Peyer's patch (tissue), 4 donors: ENCODE results near the gene DOCK3. TPM values are rescaled to one million over a fixed set of nuclear protein-coding genes. Genes with fewer than 3 reads are reported as not detected.

Experiments used
- DNase-seq, 3 donors: peaks; one replicate each; pipeline ENCODE4 v3.0.0-alpha.2; 2017 to 2019
- H3K27ac ChIP-seq, 4 donors: fragments of 200-600 bp; sonication (generic); one replicate each; pipeline ENCODE4 v1.5.1; 2016 to 2019
- H3K27me3 ChIP-seq, 2 donors: fragments of 200-600 bp; sonication (generic); one replicate each; pipeline ENCODE4 v1.5.1; 2019
- H3K36me3 ChIP-seq, 3 donors: fragments of 200-600 bp; sonication (generic); one replicate each; pipeline ENCODE4 v1.5.1; 2016 to 2019
- H3K4me1 ChIP-seq, 4 donors: fragments of 200-600 bp; sonication (generic); one replicate each; pipeline ENCODE4 v1.5.1; 2016 to 2019
- H3K4me3 ChIP-seq, 4 donors: fragments of 200-600 bp; sonication (generic); 1 replicate in 3 of 4; 2 replicates in 1 of 4; pipeline ENCODE4 v1.5.1; 2016 to 2019; ENCODE audit warnings: mild to moderate bottlenecking in 1 of 4
- H3K9me3 ChIP-seq, 4 donors: fragments of 200-600 bp; sonication (generic); one replicate each; pipeline ENCODE4 v1.5.1; 2016 to 2019; ENCODE audit warnings: mild to moderate bottlenecking in 1 of 4
- CTCF ChIP-seq, 6 experiments: fragments of 450-650 bp in 4 of 6; fragments of 200-600 bp in 2 of 6; sonication (generic) in 1 of 6; IDR thresholded peaks; one replicate each; pipeline ENCODE4 v1.5.1; 2017 to 2019; ENCODE audit warnings: antibody characterized with exemption in 6 of 6, mild to moderate bottlenecking in 3 of 6, moderate library complexity in 1 of 6
- POLR2A ChIP-seq, 2 donors: fragments of 450-650 bp; IDR thresholded peaks; one replicate each; pipeline ENCODE4 v1.5.1; 2017; ENCODE audit warnings: antibody characterized with exemption in 2 of 2, mild to moderate bottlenecking in 2 of 2, moderate library complexity in 2 of 2
- total RNA-seq, 4 donors: library from RNA; depleted of rRNA; stranded (reverse); fragments of >200 nt; gene quantifications; one replicate each; pipeline ENCODE4 v1.1.0, GENCODE V29; 2016

Gene DOCK3
- total RNA-seq: under 1 TPM in 3 of 4 donors, not detected in 1; 0.28 to 0.83 (median 0.40) TPM

GRCh38 chr3:50674349-50675178 is at the start of gene DOCK3:
Gene DOCK3 (plus strand): TSS chr3:50674927. CDS start chr3:50675264, 337 bp downstream.
- Histone ChIP-seq H3K4me3 (peak within 1 kb of the TSS; percentile 30 to 61 (median 52)), H3K9me3 (no peaks in the 10 kb centered on the region), H3K36me3 (no peaks in the 10 kb centered on the region), H3K4me1 (peaks cover 0 to 11% (median 6%) of the 10 kb centered on the region in 4 donors), H3K27me3 (peaks cover 0 to 6% of the 10 kb centered on the region in 2 donors), H3K27ac (no peak within 1 kb of the TSS)
- TF ChIP-seq CTCF (IDR thresholded peaks at IDR 0.05): no peak
- TF ChIP-seq POLR2A (IDR thresholded peaks at IDR 0.05): no peak
- peak; percentile 28 to 73 (median 71) for DNase-seq

GRCh38 chr3:50625231-50626182 is 49.2 kb upstream of the DOCK3 start:
- TF ChIP-seq POLR2A (IDR thresholded peaks at IDR 0.05): no peak
- no peak for TF ChIP-seq CTCF (IDR thresholded peaks at IDR 0.05)
- H3K36me3 ChIP-seq: no peaks in the 10 kb centered on the region
- no peak overlapping the region for H3K4me3 ChIP-seq
- no peaks in the 10 kb centered on the region for H3K9me3 ChIP-seq
- H3K27me3 ChIP-seq: no peaks in the 10 kb centered on the region
- H3K27ac ChIP-seq: no peak overlapping the region
- peaks cover 0 to 23% (median 7%) of the 10 kb centered on the region in 4 donors for H3K4me1 ChIP-seq
- DNase-seq: no peak

GRCh38 chr3:50626401-50626800 is 48.3 kb upstream of the DOCK3 start:
- peaks cover 0 to 23% (median 8%) of the 10 kb centered on the region in 4 donors for H3K4me1 ChIP-seq
- H3K36me3 ChIP-seq: no peaks in the 10 kb centered on the region
- TF ChIP-seq CTCF (IDR thresholded peaks at IDR 0.05) (no peak), POLR2A (IDR thresholded peaks at IDR 0.05) (no peak)
- no peak overlapping the region for H3K27ac ChIP-seq
- no peaks in the 10 kb centered on the region for H3K9me3 ChIP-seq
- no peak for DNase-seq
- H3K27me3 ChIP-seq: no peaks in the 10 kb centered on the region
- no peak overlapping the region for H3K4me3 ChIP-seq

GRCh38 chr3:50627407-50628051 is 47.2 kb upstream of the DOCK3 start:
- Histone ChIP-seq H3K27me3 (no peaks in the 10 kb centered on the region), H3K9me3 (no peaks in the 10 kb centered on the region), H3K27ac (no peak overlapping the region), H3K4me3 (no peak overlapping the region), H3K4me1 (peaks cover 0 to 20% (median 8%) of the 10 kb centered on the region in 4 donors), H3K36me3 (no peaks in the 10 kb centered on the region)
- DNase-seq: no peak
- TF ChIP-seq POLR2A (IDR thresholded peaks at IDR 0.05) (no peak), CTCF (IDR thresholded peaks at IDR 0.05) (no peak)

GRCh38 chr3:50628601-50629000 is 46.1 kb upstream of the DOCK3 start:
- no peak for DNase-seq
- H3K36me3 ChIP-seq: no peaks in the 10 kb centered on the region
- no peak overlapping the region for H3K4me3 ChIP-seq
- H3K9me3 ChIP-seq: no peaks in the 10 kb centered on the region
- no peaks in the 10 kb centered on the region for H3K27me3 ChIP-seq
- H3K27ac ChIP-seq: no peak overlapping the region
- peaks cover 0 to 15% (median 5%) of the 10 kb centered on the region in 4 donors for H3K4me1 ChIP-seq
- TF ChIP-seq CTCF (IDR thresholded peaks at IDR 0.05): no peak
- no peak for TF ChIP-seq POLR2A (IDR thresholded peaks at IDR 0.05)
